ENCODE measurements around the gene NXPE4.
"Not testable (repeated sequence)": the region's sequence is repeated elsewhere in the genome, so short reads cannot be mapped to it uniquely, and the experiment has no call there.

Gene NXPE4

GRCh38 chr11:114595571-114595970, at the start of gene NXPE4:
NXPE4 (minus strand) TSS chr11:114595786; CDS start chr11:114594759, 1,027 bp downstream.
- no peak for DNase-seq

GRCh38 chr11:114639440-114639839, 43.9 kb upstream of the NXPE4 start:
- not testable (repeated sequence) for DNase-seq

GRCh38 chr11:114631445-114631965, 35.9 kb upstream of the NXPE4 start:
- DNase-seq, result not testable (repeated sequence)

- no peak for DNase-seq
Measured at GRCh38 chr11:114625294-114625693, 29.7 kb upstream of the NXPE4 start.

GRCh38 chr11:114624455-114625207, 29.0 kb upstream of the NXPE4 start:
- no peak for DNase-seq

- no peak for DNase-seq
Measured at GRCh38 chr11:114623720-114624119, 28.1 kb upstream of the NXPE4 start.

- no peak for DNase-seq
Measured at GRCh38 chr11:114622858-114623257, 27.3 kb upstream of the NXPE4 start.

- no peak for DNase-seq
Measured at GRCh38 chr11:114621950-114622809, 26.6 kb upstream of the NXPE4 start.

GRCh38 chr11:114621072-114621471, 25.5 kb upstream of the NXPE4 start:
- no peak for DNase-seq

GRCh38 chr11:114619659-114620173, 24.1 kb upstream of the NXPE4 start:
- DNase-seq, result no peak

- no peak for DNase-seq
Measured at GRCh38 chr11:114618139-114618538, 22.6 kb upstream of the NXPE4 start.

- DNase-seq, result no peak
Measured at GRCh38 chr11:114617157-114618124, 21.9 kb upstream of the NXPE4 start.

GRCh38 chr11:114616516-114616915, 20.9 kb upstream of the NXPE4 start:
- DNase-seq, result no peak

- no peak for DNase-seq
Measured at GRCh38 chr11:114615448-114616361, 20.1 kb upstream of the NXPE4 start.

- no peak for DNase-seq
Measured at GRCh38 chr11:114614127-114614720, 18.6 kb upstream of the NXPE4 start.

GRCh38 chr11:114613094-114613493, 17.5 kb upstream of the NXPE4 start:
- DNase-seq, result not testable (repeated sequence)

GRCh38 chr11:114612686-114613085, 17.1 kb upstream of the NXPE4 start:
- no peak for DNase-seq

GRCh38 chr11:114612199-114612598, 16.6 kb upstream of the NXPE4 start:
- not testable (repeated sequence) for DNase-seq
